NCI-H2029 (cell line): ENCODE measurements around the gene KLK6.
A peak's percentile ranks its signal among the peaks of the same experiment; 100 is the strongest.

ENCODE experiments used
- DNase-seq: peaks from one replicate; lab custom pipeline; 2025; lab: John Stamatoyannopoulos, UW

KLK6 gene

GRCh38 chr19:50952910-50953309 is 16.5 kb downstream of the KLK6 start, which contains the start of gene KLK5:
Gene KLK5 (minus strand): TSS chr19:50953038. CDS start chr19:50952657, 381 bp downstream.
- DNase-seq = no peak

- DNase-seq = no peak
Measured at GRCh38 chr19:50949861-50950260, 19.5 kb downstream of the KLK6 start.

- no peak for DNase-seq
Measured at GRCh38 chr19:50947123-50947522, 22.3 kb downstream of the KLK6 start.

GRCh38 chr19:50944795-50945194 is 24.6 kb downstream of the KLK6 start:
- DNase-seq = no peak

DNA sequence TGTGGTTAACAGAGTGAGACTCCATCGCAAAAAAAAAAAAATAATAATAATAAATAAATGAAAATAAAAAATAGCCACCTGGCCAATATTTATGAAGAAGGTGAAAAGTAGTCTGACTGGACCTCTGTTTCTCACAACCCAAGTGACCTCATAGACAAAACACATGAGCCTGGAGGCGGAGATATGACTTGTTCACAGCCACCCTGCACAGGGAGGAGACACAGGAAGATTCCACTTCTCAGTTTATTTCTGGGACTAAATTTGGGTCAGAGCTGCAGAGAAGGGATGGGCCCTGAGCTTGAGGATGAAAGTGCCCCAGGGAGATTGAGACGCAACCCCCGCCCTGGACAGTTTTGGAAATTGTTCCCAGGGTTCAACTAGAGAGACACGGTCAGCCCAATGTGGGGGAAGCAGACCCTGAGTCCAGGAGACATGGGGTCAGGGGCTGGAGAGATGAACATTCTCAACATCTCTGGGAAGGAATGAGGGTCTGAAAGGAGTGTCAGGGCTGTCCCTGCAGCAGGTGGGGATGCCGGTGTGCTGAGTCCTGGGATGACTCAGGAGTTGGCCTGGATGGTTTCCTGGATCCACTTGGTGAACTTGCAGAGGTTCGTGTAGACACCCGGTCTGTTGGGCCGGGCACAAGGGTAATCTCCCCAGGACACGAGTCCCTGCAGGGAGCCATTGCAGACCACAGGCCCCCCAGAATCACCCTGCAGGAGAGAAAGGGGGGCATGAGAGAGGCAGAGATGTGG is 26.1 kb downstream of the KLK6 start:
- DNase-seq = no peak

DNA sequence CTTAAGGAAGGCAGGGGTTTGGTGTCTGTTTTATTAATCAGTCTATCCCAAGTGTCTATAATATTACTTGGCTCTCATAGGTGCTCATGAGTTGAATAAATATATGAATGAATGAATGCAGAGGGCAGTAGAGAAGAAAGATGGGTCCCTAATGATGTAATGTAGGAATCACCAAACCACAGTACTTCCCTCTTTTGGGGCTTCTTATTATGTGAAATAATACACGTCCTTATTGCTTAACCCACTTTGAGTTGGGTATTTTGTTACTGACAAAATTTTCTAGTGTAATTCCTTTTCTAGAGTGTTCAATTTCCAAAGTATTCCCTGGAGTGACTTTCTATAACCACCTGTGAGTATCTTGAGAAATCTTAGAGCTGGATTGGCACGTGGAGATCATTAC is 29.8 kb downstream of the KLK6 start:
- no peak for DNase-seq

GRCh38 chr19:50933640-50934039 is 35.8 kb downstream of the KLK6 start:
- no peak for DNase-seq

DNA sequence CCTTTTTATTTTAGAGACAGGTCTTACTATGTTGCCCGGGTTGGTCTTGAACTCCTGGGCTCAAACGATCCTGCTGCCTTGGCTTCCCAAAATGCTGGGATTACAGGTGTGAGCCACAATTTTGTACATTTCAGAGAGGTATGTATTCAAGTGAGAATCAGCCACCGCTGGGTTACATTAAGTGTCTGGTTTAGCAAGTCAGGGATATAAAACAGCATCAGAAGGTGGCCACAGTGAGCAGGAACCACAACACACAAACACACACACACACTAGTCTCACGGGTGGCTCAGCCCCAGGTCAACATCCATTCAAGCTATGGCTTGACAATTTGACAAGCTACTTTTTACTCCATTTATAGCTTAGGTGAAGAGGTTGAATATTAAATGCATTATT is 36.7 kb downstream of the KLK6 start:
- no peak for DNase-seq

GRCh38 chr19:50932018-50932689 is 37.2 kb downstream of the KLK6 start:
- no peak for DNase-seq

DNA sequence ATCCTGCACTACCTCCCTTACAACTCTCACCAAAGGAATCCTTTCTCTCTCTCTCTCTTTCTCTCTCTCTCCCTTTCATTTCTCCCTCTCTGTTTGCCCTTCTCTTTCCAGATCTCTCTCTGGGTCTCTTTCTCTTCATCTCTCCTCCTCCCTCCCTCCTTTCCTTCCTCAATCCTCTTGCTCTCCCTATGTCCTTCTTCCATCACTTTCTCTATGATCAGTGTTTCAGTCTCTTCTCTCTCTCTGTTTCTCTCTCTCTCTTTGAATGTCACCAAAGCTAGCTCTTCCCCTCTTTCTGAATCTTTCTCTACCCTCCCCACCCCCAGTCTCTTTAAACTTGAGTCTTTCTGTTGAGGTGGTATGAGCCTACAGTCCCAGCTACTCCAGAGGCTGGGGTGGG is 38.4 kb downstream of the KLK6 start:
- no peak for DNase-seq

GRCh38 chr19:50928831-50929230 is 40.6 kb downstream of the KLK6 start:
- no peak for DNase-seq

DNA sequence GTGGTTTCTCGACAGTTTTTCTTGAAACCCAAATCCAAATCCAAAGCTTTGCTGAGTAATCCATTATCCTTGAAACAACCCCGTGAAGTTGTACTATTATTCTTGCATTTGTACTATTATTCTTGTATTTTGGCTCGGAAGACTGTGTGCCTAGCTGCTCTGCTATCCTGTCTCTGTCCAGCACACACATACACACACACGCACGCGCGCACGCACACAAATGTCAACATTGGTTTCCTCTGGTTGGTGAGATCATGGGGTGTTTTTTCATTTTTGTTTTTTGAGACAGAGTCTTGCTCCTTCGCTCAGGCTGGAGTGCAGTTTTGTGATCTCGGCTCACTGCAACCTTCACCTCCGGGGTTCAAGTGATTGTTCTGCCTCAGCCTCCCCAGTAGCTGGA is 43.2 kb downstream of the KLK6 start:
- no peak for DNase-seq

- no peak for DNase-seq
Measured at GRCh38 chr19:50925734-50926133, 43.7 kb downstream of the KLK6 start.

DNA sequence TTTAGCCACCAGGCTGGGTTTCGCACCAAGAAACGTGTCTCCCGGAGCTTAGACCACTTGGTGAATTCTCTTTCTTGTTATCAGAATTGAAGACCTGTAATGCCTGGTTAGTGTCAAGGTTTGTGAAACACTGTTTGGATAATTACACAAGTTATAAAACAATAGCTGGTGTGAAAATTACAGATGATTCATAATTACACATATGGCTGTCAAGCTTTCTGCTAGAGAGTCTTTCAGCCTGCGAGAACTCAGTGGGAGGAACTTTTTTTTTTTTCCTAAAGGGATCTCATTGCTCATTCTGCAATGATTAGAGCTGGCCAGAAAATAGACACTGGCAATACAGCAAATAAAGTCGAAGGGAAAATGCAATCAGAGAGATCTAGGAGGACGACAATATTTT is 44.8 kb downstream of the KLK6 start:
- no peak for DNase-seq

DNA sequence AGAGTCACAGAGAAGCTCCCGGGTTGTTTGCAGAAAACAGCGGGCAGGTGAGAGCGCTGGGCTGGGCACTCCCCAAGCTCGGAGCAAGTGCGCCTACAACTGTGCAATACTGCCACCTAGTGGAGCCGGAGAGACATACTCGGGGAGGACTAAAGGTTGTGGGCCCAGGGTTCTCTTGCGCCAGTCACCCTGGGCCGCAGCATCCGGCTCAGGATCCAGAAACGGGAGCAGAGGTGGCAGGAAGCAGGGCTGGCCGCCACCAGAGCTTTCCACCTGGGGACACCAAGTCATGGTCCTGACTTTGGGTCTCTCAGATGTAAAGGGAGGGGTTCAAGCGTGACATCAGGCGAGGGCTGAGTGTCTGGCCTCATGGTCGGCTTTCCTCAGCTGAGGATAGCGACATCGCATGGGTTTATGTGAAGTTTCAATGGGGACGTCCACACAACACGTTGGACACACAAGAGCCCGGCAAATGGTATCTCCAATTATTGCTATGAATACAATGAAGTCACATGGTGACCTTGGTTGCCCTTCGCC is 47.0 kb downstream of the KLK6 start:
- DNase-seq = peak; percentile 78

GRCh38 chr19:50921426-50922316 is 47.7 kb downstream of the KLK6 start:
- no peak for DNase-seq

DNA sequence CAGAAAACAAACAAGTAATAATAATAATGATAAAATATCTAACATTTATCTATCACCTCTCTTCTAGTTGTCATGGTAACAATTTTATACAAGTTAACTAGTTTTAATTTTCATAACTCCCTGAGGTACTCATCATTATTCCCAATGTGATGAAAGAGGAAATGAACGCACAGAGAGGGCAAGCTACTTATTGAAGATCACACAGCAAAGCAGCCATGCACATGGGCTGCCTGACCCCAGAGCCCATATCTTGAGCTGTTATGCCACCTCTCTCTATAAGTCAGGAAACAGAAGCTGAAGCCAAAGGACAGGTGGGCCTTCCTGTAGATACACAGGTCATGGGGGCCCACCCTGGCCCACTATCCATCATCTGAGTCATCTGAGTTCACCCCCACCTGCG is 53.3 kb downstream of the KLK6 start:
- DNase-seq = no peak

- DNase-seq = no peak
Measured at GRCh38 chr19:50912727-50913716, 56.4 kb downstream of the KLK6 start.

- DNase-seq = no peak
Measured at GRCh38 chr19:50912102-50912599, 57.2 kb downstream of the KLK6 start.

DNA sequence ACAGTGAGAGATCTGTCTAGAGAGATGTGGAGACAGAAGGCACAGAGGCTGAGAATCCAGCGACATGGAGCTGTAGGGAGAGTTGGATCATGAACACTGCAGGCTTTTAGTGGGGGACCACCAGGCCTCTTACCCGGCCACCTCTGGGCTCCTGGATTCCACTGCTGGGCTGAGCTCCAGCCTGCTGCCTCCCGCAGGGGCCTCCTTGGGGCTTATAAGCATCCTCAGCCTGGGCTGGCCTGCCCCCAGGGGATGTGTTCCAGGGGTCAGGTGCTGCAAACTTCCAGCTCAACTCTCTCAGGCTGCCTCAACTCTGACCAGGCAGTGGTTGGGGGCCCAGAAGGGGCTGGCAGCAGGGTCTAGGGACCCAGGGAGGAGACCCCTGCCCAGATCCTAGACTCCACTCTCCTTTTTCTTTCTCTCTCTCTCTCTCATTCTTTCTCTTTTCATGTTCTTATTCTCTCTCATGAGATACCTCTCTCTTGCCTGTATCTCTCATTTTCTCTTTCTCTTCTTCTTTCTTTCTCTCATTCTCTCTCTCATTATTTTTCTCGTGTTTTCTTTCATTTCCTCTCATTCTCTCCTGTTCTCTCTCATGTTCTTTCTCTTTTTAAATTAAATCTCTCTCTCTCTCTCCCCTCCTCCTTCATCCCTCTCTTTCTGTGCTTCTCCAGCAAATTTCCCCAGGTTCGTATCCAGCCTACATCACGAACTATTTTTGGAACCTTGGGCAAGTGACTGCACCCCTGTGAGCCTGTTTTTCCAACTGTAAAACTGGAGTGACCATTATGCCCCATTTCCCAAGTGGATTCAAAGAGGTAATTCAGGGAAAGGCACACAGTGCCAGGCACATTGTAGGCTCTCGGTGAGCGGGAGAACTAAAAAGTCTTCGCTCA is 57.9 kb downstream of the KLK6 start, which contains the start of gene KLK4:
KLK4 (minus strand) TSS at position 190 of the 896 bp plus-strand sequence. CDS start 657 bp downstream, outside the sequence.
- no peak for DNase-seq
